Coronary artery (tissue), 2 donors: ENCODE data around the gene TMEM11.

Experiments
- DNase-seq: peaks from one replicate; pipeline ENCODE4 v3.0.0-alpha.2; 2017; ENCODE audit warnings: low spot score
- H3K27ac ChIP-seq, 2 donors: fragments of 200-600 bp; sonication (generic); one replicate each; pipeline ENCODE4 v1.5.1; 2016 to 2019
- H3K4me3 ChIP-seq: fragments of 200-600 bp; sonication (generic); 2 replicates; pipeline ENCODE4 v1.5.1; 2016; ENCODE audit warnings: mild to moderate bottlenecking, moderate library complexity
- TF ChIP-seq, protein P1 (sequence below): fragments of 200-600 bp; sonication (generic); IDR thresholded peaks from one replicate; pipeline ENCODE4 v1.5.1; 2019; ENCODE audit warnings: antibody characterized with exemption

TMEM11 gene

GRCh38 chr17:21183468-21183867 lies 30.5 kb downstream of the TMEM11 start:
- TF ChIP-seq, protein P1, sequence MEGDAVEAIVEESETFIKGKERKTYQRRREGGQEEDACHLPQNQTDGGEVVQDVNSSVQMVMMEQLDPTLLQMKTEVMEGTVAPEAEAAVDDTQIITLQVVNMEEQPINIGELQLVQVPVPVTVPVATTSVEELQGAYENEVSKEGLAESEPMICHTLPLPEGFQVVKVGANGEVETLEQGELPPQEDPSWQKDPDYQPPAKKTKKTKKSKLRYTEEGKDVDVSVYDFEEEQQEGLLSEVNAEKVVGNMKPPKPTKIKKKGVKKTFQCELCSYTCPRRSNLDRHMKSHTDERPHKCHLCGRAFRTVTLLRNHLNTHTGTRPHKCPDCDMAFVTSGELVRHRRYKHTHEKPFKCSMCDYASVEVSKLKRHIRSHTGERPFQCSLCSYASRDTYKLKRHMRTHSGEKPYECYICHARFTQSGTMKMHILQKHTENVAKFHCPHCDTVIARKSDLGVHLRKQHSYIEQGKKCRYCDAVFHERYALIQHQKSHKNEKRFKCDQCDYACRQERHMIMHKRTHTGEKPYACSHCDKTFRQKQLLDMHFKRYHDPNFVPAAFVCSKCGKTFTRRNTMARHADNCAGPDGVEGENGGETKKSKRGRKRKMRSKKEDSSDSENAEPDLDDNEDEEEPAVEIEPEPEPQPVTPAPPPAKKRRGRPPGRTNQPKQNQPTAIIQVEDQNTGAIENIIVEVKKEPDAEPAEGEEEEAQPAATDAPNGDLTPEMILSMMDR, result no peak
- Histone ChIP-seq H3K4me3 (no peak overlapping the region), H3K27ac (no peak overlapping the region)
- no peak for DNase-seq

GRCh38 chr17:21177854-21178600 lies 35.9 kb downstream of the TMEM11 start:
- H3K4me3 ChIP-seq, result no peak overlapping the region
- TF ChIP-seq, protein P1, result no peak
- DNase-seq, result peak; percentile 57

DNA sequence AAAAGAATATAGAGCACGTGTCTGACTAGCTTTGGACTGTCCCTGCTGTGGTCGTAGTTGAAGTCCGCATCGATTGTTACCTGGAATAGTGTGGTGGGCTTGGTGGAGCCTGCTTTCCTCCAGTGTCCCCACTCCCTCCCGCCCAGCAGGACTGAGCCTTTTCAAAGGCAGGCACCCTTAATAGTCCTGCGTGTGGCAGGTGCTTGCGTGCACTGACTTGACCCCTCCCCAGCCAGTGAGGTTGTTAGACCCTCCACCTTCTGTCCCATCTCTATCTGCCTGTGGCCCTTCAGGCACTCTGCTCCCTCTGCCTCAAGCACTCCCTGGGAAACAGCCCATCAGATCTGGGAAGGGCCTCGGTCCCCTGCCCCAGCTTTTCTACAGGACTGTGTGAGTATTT lies 36.6 kb downstream of the TMEM11 start:
- TF ChIP-seq, protein P1, result no peak
- Histone ChIP-seq H3K4me3 (no peak overlapping the region), H3K27ac (no peak overlapping the region)
- DNase-seq, result peak; percentile 21

More at GRCh38 chr17:21177854-21178600, 35.9 kb downstream of the TMEM11 start:
- no peak overlapping the region for H3K27ac ChIP-seq

- no peak overlapping the region for H3K4me3 ChIP-seq
- H3K27ac ChIP-seq, result no peak overlapping the region
- peak; percentile 21 for DNase-seq
- TF ChIP-seq, protein P1, result no peak
Observed at GRCh38 chr17:21176773-21177395, 37.1 kb downstream of the TMEM11 start.

DNA sequence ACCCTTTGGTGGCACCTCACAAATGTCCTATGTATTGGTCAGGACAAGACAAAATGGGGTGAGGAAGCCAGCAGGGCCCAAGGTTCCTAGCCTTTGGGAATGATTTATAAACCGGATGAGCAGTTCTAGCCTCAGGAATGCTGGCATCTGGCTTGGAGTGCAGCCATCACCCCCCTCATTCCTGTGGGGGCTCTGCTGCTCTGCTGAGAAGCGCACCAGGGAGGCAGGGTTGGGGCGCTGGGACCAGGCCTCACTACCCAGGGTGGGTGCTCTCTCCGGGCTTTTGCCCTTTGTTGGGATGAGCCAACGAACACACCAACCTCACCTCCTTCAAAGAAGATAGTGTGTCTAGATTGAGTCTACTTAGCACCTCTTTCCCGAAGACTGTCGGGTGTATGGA lies 39.2 kb downstream of the TMEM11 start:
- DNase-seq, result no peak
- H3K27ac ChIP-seq, result peak overlapping the region; percentile 37 to 58
- no peak overlapping the region for H3K4me3 ChIP-seq
- TF ChIP-seq, protein P1, result no peak

- no peak overlapping the region for H3K4me3 ChIP-seq
- no peak for DNase-seq
- TF ChIP-seq, protein P1, result no peak
- H3K27ac ChIP-seq, result peak overlapping the region; percentile 37 to 58
Observed at GRCh38 chr17:21174186-21174585, 39.8 kb downstream of the TMEM11 start.

GRCh38 chr17:21173543-21173942 lies 40.4 kb downstream of the TMEM11 start:
- Histone ChIP-seq H3K4me3 (no peak overlapping the region), H3K27ac (peak overlapping the region in 1 of 2 donors; percentile 58)
- DNase-seq, result no peak
- TF ChIP-seq, protein P1, result no peak
